ENCODE measurements around the gene PLEKHM1.
"Not testable (repeated sequence)": the region's sequence is repeated elsewhere in the genome, so short reads cannot be mapped to it uniquely, and the experiment has no call there.

Gene PLEKHM1

DNA sequence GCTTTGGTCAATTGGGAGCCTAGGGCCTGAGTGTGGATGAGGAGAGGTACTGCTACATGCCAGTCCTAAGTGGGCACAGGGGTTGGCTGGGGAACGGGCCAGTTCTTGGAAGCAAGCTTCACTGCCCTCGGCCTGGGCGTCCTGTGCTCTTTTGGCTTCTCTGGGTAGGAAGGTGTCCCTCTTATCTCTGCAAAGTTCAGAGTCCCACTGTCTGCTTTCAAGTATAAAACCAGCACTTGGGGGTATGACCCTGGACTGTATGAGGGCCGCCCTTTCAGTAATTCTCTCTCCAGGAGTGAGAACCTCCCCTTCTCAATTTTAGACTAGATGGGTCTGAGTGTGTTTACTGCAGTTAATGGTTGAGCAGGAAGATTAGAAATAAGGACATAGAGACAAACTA lies 1.6 kb upstream of the PLEKHM1 start:
- H3K27me3 ChIP-seq (ENCODE audit: control insufficient read depth, insufficient read depth, low read length); DNase-seq (ENCODE audit: low read depth, low spot score); H3K9me3 ChIP-seq (ENCODE audit: control insufficient read depth, insufficient read depth, low read length); H3K36me3 ChIP-seq (ENCODE audit: control insufficient read depth, insufficient read depth, low read length); H3K27ac ChIP-seq (ENCODE audit: low read length); H3K4me1 ChIP-seq (ENCODE audit: control insufficient read depth, insufficient read depth, low read length); H3K4me3 ChIP-seq (ENCODE audit: low read length): not testable (repeated sequence)
- WGBS (ENCODE audit: insufficient coverage, insufficient read length), result no CpG with 5 or more reads among the region's 4 CpGs

DNA sequence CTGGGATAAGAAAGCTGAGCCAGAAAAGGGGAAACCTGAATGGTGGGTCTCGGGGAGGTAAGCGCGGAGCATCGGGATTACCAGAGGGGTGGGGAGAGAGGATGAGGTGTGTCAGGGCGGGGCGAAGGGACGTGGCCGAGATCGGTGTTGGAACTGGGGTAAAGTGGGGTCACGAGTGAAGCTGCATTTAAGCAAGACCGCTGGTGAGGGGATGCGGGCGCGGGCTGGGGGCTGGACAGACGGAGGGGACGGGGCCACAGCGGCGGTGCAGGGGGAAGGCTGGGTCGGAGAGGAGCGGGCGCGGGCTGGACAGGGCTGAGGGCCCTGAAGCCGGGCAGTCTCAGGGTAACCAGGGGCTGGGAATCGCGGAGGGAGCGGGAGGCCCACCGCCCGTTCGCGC lies 323 bp downstream of the PLEKHM1 start:
- not testable (repeated sequence) for H3K27ac ChIP-seq (ENCODE audit: low read length); H3K4me1 ChIP-seq (ENCODE audit: control insufficient read depth, insufficient read depth, low read length); H3K36me3 ChIP-seq (ENCODE audit: control insufficient read depth, insufficient read depth, low read length); DNase-seq (ENCODE audit: low read depth, low spot score); H3K9me3 ChIP-seq (ENCODE audit: control insufficient read depth, insufficient read depth, low read length); H3K27me3 ChIP-seq (ENCODE audit: control insufficient read depth, insufficient read depth, low read length)
- H3K4me3 ChIP-seq (ENCODE audit: low read length), result peak overlapping the region; percentile 83; the same call in 1 of the 2 replicates
- WGBS (ENCODE audit: insufficient coverage, insufficient read length), result no CpG with 5 or more reads among the region's 30 CpGs

DNA sequence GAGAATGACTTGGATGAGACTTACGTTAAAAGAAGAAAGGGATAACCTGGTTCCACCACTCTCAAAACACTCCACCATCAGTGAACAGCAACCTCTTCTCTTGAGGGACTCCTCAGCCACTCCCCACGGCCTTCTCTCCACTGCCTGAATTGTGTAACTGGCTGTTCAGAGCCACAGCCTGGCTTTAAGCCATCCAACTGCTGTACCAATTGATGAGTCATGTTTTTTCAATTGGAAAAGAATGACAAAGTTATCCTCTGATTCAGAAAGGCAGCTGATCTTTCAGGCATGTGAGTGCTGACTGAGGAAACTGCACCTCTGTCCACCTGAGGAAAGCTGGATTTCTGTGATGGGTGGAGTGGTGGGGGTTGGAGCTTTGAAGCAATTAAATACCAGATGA lies 2.8 kb downstream of the PLEKHM1 start:
- not testable (repeated sequence) for H3K4me1 ChIP-seq (ENCODE audit: control insufficient read depth, insufficient read depth, low read length); H3K36me3 ChIP-seq (ENCODE audit: control insufficient read depth, insufficient read depth, low read length); DNase-seq (ENCODE audit: low read depth, low spot score); H3K9me3 ChIP-seq (ENCODE audit: control insufficient read depth, insufficient read depth, low read length); H3K4me3 ChIP-seq (ENCODE audit: low read length); H3K27ac ChIP-seq (ENCODE audit: low read length); H3K27me3 ChIP-seq (ENCODE audit: control insufficient read depth, insufficient read depth, low read length)
- no CpG with 5 or more reads among the region's 2 CpGs for WGBS (ENCODE audit: insufficient coverage, insufficient read length)

DNA sequence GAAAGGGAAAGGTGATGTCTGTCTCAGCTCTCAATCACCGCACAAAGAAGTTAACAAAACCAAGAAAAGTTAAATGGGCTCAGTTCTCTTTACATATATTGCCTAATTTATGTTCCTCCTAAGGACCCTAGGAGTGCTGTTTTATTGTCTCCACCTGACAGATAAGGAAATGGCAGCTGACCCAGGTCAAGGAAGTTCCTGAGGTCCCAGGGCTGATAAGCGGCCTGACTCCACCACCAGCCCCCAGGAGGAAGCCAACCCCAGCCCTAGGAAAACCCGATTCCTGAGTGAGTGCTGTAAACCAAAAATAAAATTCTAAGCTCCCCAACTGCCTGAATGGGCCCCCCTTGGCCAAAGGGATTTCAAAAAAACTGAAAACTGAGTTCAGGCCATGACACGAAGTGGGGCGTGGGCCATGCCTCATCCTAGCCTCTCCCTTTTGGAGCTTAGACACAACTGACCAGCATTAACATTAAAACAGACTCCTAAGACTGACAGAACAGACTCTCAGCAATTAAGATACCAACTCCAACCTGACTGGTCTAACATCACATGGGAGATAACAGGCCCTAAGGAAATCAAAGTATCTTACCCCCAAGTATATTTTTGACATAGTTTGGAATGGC lies 6.8 kb downstream of the PLEKHM1 start:
- not testable (repeated sequence) for H3K27ac ChIP-seq (ENCODE audit: low read length); H3K9me3 ChIP-seq (ENCODE audit: control insufficient read depth, insufficient read depth, low read length); H3K4me1 ChIP-seq (ENCODE audit: control insufficient read depth, insufficient read depth, low read length); DNase-seq (ENCODE audit: low read depth, low spot score); H3K27me3 ChIP-seq (ENCODE audit: control insufficient read depth, insufficient read depth, low read length); H3K36me3 ChIP-seq (ENCODE audit: control insufficient read depth, insufficient read depth, low read length); H3K4me3 ChIP-seq (ENCODE audit: low read length)
- WGBS (ENCODE audit: insufficient coverage, insufficient read length), result no CpG with 5 or more reads among the region's 5 CpGs

DNA sequence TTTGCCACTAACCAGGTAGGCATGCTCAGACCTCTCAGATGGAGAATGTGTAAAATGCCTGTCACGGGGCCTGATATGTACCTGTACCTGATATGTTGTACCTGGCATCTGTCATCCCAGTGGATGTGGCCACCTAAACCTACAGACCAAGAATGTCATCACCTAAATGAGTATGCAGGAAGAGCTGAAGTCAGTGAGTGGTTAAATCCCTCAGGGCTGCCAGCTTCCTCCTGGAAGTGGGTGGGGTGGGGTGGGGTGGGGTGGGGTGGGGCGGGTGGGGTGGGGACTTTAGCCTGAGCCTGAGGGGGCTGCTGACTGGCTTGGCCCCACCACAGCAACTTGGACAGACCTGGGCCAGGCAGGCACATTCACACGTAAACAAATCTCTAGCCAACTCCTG lies 7.3 kb downstream of the PLEKHM1 start:
- WGBS (ENCODE audit: insufficient coverage, insufficient read length), result no CpG with 5 or more reads among the region's 3 CpGs
- H3K9me3 ChIP-seq (ENCODE audit: control insufficient read depth, insufficient read depth, low read length); H3K27ac ChIP-seq (ENCODE audit: low read length): not testable (repeated sequence)

DNA sequence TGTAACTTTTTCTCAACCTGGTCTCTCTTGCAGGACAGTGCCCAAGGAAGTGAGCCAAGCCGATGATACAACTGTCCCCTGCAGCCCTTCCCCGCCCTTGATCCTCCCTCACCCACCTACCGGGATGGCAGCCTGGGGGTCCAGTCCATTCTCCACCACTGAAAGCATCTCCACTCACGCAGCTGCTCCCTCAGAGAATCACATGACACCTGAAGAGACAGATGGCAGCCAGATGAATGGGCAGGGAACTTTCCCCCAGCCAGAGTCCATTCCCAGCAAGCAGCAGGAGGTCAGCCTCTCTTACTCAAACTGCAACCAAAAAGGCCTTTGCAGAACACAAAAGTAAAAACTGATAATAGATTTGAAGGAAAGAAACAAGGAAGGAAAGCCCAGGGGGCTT lies 8.2 kb downstream of the PLEKHM1 start:
- not testable (repeated sequence) for H3K4me3 ChIP-seq (ENCODE audit: low read length); H3K4me1 ChIP-seq (ENCODE audit: control insufficient read depth, insufficient read depth, low read length); H3K9me3 ChIP-seq (ENCODE audit: control insufficient read depth, insufficient read depth, low read length); H3K36me3 ChIP-seq (ENCODE audit: control insufficient read depth, insufficient read depth, low read length); H3K27ac ChIP-seq (ENCODE audit: low read length); DNase-seq (ENCODE audit: low read depth, low spot score); H3K27me3 ChIP-seq (ENCODE audit: control insufficient read depth, insufficient read depth, low read length)
- WGBS (ENCODE audit: insufficient coverage, insufficient read length), result no CpG with 5 or more reads among the region's 4 CpGs

More for the DNA sequence above, 7.3 kb downstream of the PLEKHM1 start:
- not testable (repeated sequence) for H3K4me1 ChIP-seq (ENCODE audit: control insufficient read depth, insufficient read depth, low read length); H3K27me3 ChIP-seq (ENCODE audit: control insufficient read depth, insufficient read depth, low read length); DNase-seq (ENCODE audit: low read depth, low spot score); H3K36me3 ChIP-seq (ENCODE audit: control insufficient read depth, insufficient read depth, low read length); H3K4me3 ChIP-seq (ENCODE audit: low read length)

DNA sequence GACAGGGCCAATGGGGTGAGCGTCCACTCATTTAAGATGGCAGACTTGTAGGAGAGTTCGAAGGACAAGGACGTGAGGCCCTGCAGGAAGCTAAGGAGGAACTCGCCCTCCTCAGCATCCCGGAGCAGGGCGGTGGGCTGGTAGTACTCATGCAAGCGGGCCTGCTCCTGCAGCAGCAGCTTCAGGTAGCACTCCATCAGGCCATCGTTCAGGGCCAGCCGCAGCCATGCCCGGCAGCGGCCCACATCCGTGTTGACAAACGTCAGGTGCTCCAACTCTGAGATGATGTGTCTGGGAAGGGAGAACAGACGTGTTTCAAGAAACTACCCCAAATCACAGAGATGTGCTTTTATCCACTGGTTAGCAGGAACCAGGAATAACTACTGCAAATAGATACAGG lies 15.1 kb downstream of the PLEKHM1 start:
- not testable (repeated sequence) for DNase-seq (ENCODE audit: low read depth, low spot score); H3K27me3 ChIP-seq (ENCODE audit: control insufficient read depth, insufficient read depth, low read length); H3K36me3 ChIP-seq (ENCODE audit: control insufficient read depth, insufficient read depth, low read length); H3K4me1 ChIP-seq (ENCODE audit: control insufficient read depth, insufficient read depth, low read length); H3K4me3 ChIP-seq (ENCODE audit: low read length); H3K27ac ChIP-seq (ENCODE audit: low read length); H3K9me3 ChIP-seq (ENCODE audit: control insufficient read depth, insufficient read depth, low read length)
- no CpG with 5 or more reads among the region's 14 CpGs for WGBS (ENCODE audit: insufficient coverage, insufficient read length)

DNA sequence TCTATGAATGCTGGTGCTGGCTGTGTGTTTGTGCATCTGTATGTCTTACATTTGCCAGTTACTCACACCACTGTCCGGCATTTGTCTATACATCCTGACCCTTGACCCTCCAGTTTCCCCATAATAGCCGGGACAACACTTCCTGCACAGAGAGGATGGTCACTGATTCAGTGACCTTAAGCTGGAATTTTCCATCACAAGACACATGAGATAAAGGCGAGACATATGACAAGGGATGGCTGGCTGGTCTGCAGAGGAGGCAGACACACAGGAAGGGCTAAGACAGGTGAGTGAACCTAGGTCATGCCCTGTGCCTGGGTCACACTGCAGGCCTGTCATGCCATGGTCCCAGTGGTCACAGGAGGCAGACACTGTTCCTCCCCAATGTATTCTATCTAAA lies 18.3 kb downstream of the PLEKHM1 start:
- H3K4me3 ChIP-seq (ENCODE audit: low read length); H3K9me3 ChIP-seq (ENCODE audit: control insufficient read depth, insufficient read depth, low read length); H3K4me1 ChIP-seq (ENCODE audit: control insufficient read depth, insufficient read depth, low read length); DNase-seq (ENCODE audit: low read depth, low spot score); H3K36me3 ChIP-seq (ENCODE audit: control insufficient read depth, insufficient read depth, low read length); H3K27ac ChIP-seq (ENCODE audit: low read length); H3K27me3 ChIP-seq (ENCODE audit: control insufficient read depth, insufficient read depth, low read length): not testable (repeated sequence)
- no CpG with 5 or more reads among the region's 3 CpGs for WGBS (ENCODE audit: insufficient coverage, insufficient read length)

DNA sequence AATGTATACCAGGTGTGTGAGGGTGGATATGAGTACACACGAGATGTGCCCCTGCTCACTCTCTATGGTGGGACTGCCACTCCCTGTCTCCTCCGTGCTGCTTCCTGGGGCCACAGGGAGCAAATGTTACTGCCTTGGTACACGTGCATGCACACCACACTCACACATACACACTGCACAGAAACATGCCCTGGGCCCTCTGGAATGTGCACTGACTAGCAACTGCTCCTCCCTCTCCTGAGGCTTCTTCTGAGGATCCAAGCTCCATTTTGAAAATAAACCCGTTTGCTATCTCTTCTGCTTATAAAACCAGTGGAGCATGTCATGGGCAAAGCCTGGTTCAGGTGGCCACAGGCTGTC lies 21.3 kb downstream of the PLEKHM1 start:
- DNase-seq (ENCODE audit: low read depth, low spot score); H3K9me3 ChIP-seq (ENCODE audit: control insufficient read depth, insufficient read depth, low read length); H3K36me3 ChIP-seq (ENCODE audit: control insufficient read depth, insufficient read depth, low read length); H3K4me3 ChIP-seq (ENCODE audit: low read length); H3K4me1 ChIP-seq (ENCODE audit: control insufficient read depth, insufficient read depth, low read length); H3K27me3 ChIP-seq (ENCODE audit: control insufficient read depth, insufficient read depth, low read length); H3K27ac ChIP-seq (ENCODE audit: low read length): not testable (repeated sequence)
- WGBS (ENCODE audit: insufficient coverage, insufficient read length), result no CpG with 5 or more reads among the region's 4 CpGs

DNA sequence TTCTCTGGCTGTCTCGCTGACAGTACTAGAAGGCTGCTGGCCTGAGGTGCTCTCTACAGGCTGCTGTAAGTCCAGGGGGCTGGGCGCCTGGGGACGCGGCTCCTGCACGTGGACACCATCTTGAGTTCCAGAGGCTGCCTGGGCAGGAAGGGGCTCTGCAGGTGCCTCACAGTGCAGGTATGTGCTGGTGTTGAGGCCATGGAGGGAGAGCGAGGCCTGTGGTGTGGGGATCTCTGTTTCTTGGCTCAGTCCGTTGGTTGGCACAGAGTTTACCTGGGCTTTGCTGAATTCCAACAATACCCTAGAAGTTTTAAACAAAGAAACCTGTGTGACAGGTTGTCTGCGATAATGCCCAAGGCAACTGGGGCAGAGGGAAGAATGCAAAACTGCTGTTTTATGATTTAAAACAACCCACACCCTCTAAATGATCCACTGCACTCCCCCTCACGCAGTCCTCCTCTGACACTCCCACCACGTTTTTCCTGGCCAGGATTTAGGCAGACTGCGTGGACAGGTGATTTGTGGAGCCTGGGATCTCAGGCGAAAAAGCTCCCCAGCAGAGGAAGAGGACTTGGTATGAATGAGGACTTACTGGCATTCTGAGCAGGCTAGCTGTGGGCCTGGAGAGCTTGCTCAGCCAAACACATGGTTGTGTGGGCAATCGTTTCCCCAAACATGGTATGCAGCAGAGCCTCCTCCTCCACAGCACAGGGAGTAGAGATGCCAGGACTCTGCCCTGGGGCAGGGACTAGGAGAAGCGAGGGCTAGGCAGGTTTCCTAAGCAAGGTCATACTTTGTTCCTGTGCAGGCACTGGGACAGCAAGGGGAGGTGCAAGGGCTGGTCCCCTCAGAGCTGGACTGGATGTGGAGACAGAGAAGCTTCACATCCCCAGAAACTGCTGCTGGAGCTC lies 22.0 kb downstream of the PLEKHM1 start:
- H3K9me3 ChIP-seq (ENCODE audit: control insufficient read depth, insufficient read depth, low read length); H3K27ac ChIP-seq (ENCODE audit: low read length); DNase-seq (ENCODE audit: low read depth, low spot score); H3K4me1 ChIP-seq (ENCODE audit: control insufficient read depth, insufficient read depth, low read length); H3K36me3 ChIP-seq (ENCODE audit: control insufficient read depth, insufficient read depth, low read length); H3K27me3 ChIP-seq (ENCODE audit: control insufficient read depth, insufficient read depth, low read length); H3K4me3 ChIP-seq (ENCODE audit: low read length): not testable (repeated sequence)
- no CpG with 5 or more reads among the region's 14 CpGs for WGBS (ENCODE audit: insufficient coverage, insufficient read length)

All from iPS DF 6.9 (cell line).